Stimulated activated naive CD8-positive, alpha-beta T cell treated with anti-CD3 and anti-CD28 coated beads, Interleukin-15, Interleukin-2, amounts not matched to agents 100 ng/mL and 50 ng/mL, for 24 hours (primary cell): ENCODE measurements around the gene OSMR.
"Not testable (repeated sequence)": the region's sequence is repeated elsewhere in the genome, so short reads cannot be mapped to it uniquely, and the experiment has no call there.

Source experiments
- H3K27ac Mint-ChIP-seq: one replicate; pipeline ENCODE4 v1.8.0; 2021; ENCODE audit warnings: mild to moderate bottlenecking, mixed read lengths
- H3K27me3 Mint-ChIP-seq: one replicate; pipeline ENCODE4 v1.8.0; 2021; ENCODE audit warnings: mixed read lengths
- H3K36me3 Mint-ChIP-seq: one replicate; pipeline ENCODE4 v1.8.0; 2021; ENCODE audit warnings: low read depth, mixed read lengths
- H3K4me1 Mint-ChIP-seq: one replicate; pipeline ENCODE4 v1.8.0; 2021; ENCODE audit warnings: low read depth, mixed read lengths
- H3K4me3 Mint-ChIP-seq: one replicate; pipeline ENCODE4 v1.8.0; 2021; ENCODE audit warnings: mild to moderate bottlenecking, mixed read lengths
- H3K9me3 Mint-ChIP-seq: one replicate; pipeline ENCODE4 v1.8.0; 2021; ENCODE audit warnings: mixed read lengths

Gene OSMR

DNA sequence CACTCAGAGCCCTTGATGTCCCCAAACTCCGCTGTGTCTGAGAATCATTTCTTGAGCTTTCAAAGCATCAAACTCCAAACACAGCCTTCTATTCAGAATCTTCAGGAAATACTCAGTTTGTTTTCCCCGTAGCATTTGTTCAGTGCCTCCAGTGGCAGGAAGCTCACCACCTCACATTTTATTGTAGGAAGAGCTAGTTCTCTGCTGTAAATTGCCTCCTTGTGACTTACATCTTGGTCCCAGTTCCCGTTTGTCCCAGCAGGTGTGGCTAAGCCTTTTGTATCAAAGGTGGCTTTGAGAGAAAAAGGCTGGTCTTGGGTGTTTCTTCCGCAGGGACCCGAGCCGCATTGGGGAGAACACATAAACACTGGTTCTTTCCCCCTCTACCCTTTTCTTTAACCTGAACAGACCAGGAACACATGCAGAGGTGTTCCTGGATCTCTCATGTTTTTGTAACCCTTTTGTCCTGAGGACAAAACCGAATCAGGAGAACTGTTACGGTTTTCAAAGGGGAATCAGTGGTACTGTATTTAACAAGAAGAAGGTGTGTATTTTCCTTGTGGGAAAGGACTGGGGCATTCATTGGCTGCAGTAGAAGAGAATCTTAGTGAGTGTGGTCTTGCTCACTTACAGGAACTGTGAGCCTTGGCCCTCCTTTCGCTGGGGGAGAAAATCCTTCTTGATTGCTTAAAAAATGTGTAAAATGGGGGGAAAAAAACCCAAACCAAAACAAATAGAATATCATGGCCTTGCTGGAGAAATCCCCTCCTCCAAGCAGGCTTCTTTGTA, 1.9 kb downstream of the OSMR start:
- H3K9me3 Mint-ChIP-seq = peaks cover 10% of the 10 kb centered on the region
- no peaks in the 10 kb centered on the region for H3K36me3 Mint-ChIP-seq
- no peak overlapping the region for H3K27ac Mint-ChIP-seq
- H3K27me3 Mint-ChIP-seq = peaks cover 73% of the 10 kb centered on the region
- H3K4me1 Mint-ChIP-seq = peaks cover 4% of the 10 kb centered on the region
- no peak overlapping the region for H3K4me3 Mint-ChIP-seq

DNA sequence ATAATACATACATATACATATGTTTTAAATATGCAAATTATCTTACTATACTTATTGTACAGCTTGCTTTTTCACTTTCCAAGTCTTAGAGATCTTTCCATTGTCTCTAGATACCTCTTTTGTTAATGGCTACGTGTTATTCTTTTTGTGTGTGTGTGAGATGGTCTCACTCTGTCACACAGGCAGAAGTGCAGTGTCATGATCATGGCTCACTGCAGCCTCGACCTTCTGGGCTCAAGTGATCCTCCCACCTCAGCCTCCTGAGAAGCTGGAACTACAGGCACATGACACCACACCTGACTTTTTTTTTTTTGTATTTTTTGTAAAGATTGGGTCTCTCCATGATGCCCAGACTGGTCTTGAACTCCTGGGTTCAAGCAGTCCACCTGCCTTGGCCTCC, 2.8 kb downstream of the OSMR start:
- peaks cover 10% of the 10 kb centered on the region for H3K9me3 Mint-ChIP-seq
- no peak overlapping the region for H3K27ac Mint-ChIP-seq
- no peak overlapping the region for H3K4me3 Mint-ChIP-seq
- H3K27me3 Mint-ChIP-seq = peaks cover 67% of the 10 kb centered on the region
- no peaks in the 10 kb centered on the region for H3K36me3 Mint-ChIP-seq
- peaks cover 4% of the 10 kb centered on the region for H3K4me1 Mint-ChIP-seq

DNA sequence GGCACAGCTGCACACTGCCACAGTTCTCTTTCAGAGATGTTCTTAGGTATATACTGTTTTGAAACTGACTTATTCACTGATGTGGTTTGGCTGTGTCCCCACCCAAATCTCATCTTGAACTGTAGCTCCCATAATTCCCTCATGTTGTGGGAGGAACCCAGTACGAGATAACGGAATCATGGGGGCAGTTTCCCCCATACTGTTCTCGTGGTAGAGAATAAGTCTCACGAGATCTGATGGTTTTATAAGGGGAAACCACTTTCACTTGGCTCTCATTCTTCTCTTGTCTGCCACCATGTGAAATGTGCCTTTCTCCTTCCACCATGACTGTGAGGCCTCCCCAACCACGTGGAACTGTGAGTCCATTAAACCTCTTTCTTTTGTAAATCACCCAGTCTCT, 5.8 kb downstream of the OSMR start:
- peaks cover 48% of the 10 kb centered on the region for H3K27me3 Mint-ChIP-seq
- H3K27ac Mint-ChIP-seq, H3K4me3 Mint-ChIP-seq, H3K4me1 Mint-ChIP-seq, H3K36me3 Mint-ChIP-seq: not testable (repeated sequence)
- H3K9me3 Mint-ChIP-seq = peaks cover 10% of the 10 kb centered on the region

DNA sequence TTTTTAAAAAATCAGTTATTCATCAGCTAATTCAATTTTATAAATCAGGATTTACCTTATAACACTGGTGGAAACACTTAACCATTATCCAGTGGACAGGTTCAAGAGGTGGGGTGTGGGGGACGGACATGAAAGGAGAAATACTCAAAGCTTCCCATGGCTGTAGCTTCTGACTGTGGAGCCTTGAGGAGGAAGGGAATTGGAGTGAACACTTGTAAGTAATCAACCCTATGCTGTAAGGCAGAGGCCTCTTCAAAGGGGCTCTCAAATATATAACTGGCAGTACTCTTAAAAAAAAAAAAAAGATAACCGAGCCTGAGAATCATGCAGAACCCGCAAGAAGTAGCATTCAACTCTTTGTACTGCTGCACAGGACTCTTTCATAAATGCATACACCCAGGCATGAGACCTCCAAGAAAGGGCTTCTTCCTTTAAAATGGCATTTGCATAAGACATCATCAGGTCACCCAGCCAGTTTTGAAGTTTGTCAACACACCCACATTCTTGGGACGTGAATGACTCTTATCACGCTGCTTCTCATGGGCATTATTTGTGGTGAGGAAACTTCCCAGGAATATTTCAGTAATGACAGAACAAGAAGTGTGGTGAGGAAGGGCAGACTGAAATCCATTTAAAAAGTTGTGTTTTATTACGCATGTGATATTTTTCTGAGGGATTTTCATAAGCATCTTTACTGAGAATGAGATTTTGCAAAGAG, 8.1 kb downstream of the OSMR start:
- Mint-ChIP-seq H3K4me3 (no peak overlapping the region), H3K27ac (no peak overlapping the region), H3K27me3 (peaks cover 36% of the 10 kb centered on the region), H3K36me3 (no peaks in the 10 kb centered on the region), H3K9me3 (peaks cover 10% of the 10 kb centered on the region), H3K4me1 (no peaks in the 10 kb centered on the region)

DNA sequence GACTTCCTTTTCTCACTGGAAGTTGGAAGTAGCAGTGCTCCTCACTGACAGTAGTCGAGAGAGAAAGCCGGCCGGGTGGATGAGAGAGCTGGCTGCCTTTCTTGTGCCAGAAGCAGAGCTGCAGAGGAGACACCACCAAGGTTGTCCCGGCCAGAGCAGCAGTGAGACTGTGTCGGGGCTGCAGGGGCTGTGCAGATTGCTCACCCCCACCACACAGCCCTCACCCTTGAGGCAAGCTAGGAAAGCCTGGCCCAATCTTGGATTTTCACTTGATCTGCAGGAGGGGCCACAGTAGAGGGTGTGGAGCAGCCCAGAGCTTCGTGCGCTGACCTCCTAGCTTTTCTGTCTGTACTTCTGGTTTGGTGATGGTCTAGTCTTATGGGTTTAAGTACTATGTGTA, 9.1 kb downstream of the OSMR start:
- Mint-ChIP-seq H3K27ac (no peak overlapping the region), H3K4me3 (no peak overlapping the region), H3K36me3 (no peaks in the 10 kb centered on the region), H3K27me3 (peaks cover 27% of the 10 kb centered on the region), H3K4me1 (no peaks in the 10 kb centered on the region), H3K9me3 (peaks cover 10% of the 10 kb centered on the region)

DNA sequence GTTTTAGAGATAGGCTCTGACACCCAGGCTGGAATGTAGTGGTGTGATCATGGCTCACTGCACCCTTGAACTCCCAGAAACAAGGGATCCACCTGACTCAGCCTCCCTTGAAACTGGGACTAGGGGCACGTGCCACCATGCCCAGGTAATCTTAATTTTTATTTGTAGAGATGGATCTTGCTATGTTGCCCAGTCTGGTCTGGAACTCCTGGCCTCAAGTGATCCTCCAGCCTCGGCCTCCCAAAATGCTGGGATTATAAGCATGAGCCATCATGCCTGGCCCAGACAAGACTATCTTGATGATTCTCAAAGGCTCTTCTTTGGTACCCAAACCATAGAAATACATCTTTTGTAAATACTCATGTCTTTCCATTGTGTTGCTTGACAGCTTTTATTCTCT, 10.8 kb downstream of the OSMR start:
- peaks cover 16% of the 10 kb centered on the region for H3K27me3 Mint-ChIP-seq
- H3K4me3 Mint-ChIP-seq = no peak overlapping the region
- H3K4me1 Mint-ChIP-seq = no peaks in the 10 kb centered on the region
- no peak overlapping the region for H3K27ac Mint-ChIP-seq
- H3K36me3 Mint-ChIP-seq = no peaks in the 10 kb centered on the region
- peaks cover 6% of the 10 kb centered on the region for H3K9me3 Mint-ChIP-seq

DNA sequence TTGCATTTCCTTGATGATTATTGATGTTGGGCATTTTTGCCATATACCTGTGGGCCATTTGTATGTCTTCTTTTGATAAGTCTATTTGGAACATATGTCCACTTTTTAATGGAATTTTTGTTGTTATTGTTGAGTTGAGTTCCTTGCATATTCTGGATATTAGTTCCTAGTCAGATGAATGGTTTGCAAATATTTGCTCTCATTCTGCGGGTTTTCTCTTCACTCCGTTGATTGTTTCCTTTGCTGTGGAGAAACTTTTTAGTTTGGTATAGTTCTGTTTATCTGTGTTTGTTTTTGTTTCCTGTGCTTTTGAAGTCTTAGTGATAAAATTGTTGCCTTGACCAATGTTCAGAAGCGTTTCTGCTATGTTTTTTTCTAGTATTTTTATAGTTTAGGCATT, 13.0 kb downstream of the OSMR start:
- Mint-ChIP-seq H3K27ac (no peak overlapping the region), H3K27me3 (peaks cover 13% of the 10 kb centered on the region)

DNA sequence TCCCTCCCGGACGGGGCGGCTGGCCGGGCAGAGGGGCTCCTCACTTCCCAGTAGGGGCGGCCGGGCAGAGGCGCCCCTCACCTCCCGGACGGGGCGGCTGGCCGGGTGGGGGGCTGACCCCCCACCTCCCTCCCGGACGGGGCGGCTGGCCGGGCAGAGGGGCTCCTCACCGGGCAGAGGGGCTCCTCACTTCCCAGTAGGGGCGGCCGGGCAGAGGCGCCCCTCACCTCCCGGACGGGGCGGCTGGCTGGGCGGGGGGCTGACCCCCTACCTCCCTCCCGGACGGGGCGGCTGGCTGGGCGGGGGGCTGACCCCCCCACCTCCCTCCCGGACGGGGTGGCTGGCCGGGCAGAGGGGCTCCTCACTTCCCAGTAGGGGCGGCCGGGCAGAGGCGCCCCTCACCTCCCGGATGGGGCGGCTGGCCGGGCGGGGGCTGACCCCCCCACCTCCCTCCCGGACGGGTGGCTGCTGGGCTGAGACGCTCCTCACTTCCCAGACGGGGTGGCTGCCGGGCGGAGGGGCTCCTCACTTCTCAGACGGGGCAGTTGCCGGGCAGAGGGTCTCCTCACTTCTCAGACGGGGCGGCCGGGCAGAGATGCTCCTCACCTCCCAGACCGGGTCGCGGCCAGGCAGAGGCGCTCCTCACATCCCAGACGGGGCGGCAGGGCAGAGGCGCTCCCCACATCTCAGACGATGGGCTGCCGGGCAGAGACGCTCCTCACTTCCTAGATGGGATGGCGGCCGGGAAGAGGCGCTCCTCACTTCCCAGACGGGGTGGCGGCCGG, 16.4 kb downstream of the OSMR start:
- not testable (repeated sequence) for H3K36me3 Mint-ChIP-seq, H3K4me1 Mint-ChIP-seq, H3K27me3 Mint-ChIP-seq, H3K4me3 Mint-ChIP-seq, H3K27ac Mint-ChIP-seq
- H3K9me3 Mint-ChIP-seq = peaks cover 10% of the 10 kb centered on the region

More for the DNA sequence above, 13.0 kb downstream of the OSMR start:
- H3K9me3 Mint-ChIP-seq = peaks cover 2% of the 10 kb centered on the region
- H3K36me3 Mint-ChIP-seq = no peaks in the 10 kb centered on the region
- H3K4me3 Mint-ChIP-seq = no peak overlapping the region
- H3K4me1 Mint-ChIP-seq = no peaks in the 10 kb centered on the region

DNA sequence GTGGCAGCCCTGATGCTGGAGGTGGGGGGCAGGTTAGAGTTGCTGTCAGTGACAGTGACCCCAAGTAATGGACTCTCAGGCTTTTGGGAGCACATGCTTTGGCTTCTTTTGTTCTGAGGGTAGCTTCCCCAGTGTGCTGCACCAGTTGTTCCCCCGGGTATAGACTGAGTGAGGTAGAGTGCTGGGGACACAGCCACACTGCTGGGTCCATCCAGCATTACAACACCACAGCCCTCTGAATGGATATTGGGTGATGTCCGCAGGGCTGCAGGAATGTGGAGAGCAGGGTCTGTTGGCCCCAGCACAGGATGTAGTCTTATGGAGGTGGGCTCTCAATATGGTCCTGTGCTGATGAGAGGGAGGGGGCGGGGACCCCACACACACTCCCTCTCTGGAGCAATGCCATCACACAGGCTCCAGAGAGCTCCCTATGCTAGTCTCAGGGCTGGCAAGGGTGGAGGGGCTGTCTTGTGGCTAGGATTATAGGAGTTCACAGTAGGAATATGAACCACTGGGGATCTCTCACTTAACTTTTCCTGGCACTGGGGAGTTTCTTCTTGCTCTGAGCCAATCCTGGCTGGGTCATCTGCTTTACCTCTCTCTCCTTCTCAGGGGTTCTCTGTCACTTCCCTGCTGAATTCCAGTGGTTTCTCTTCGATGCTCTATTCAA, 20.7 kb downstream of the OSMR start:
- Mint-ChIP-seq H3K4me1 (no peaks in the 10 kb centered on the region), H3K27ac (no peak overlapping the region), H3K4me3 (no peak overlapping the region), H3K27me3 (peaks cover 10% of the 10 kb centered on the region), H3K36me3 (no peaks in the 10 kb centered on the region), H3K9me3 (peaks cover 10% of the 10 kb centered on the region)

DNA sequence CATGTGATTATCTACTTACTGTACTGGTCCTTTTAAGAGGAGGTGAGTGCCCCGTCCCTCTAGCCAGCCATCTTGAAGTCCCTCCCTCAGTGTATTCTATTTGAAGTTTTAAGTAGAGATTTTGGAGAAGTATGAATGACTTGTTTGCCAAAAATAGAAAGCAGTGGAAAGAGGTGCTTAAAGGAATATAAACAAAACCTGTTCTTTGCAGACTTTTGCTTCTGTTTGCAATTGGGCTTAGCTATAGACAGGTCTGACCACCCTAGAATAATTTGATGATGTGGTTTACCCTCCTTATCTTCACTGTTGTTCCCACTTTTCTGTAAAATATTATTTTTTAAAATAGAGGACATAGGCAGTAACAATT, 21.2 kb downstream of the OSMR start:
- H3K27me3 Mint-ChIP-seq = peaks cover 10% of the 10 kb centered on the region
- no peaks in the 10 kb centered on the region for H3K36me3 Mint-ChIP-seq
- no peak overlapping the region for H3K27ac Mint-ChIP-seq
- H3K9me3 Mint-ChIP-seq = peaks cover 10% of the 10 kb centered on the region
- H3K4me3 Mint-ChIP-seq = no peak overlapping the region
- no peaks in the 10 kb centered on the region for H3K4me1 Mint-ChIP-seq

DNA sequence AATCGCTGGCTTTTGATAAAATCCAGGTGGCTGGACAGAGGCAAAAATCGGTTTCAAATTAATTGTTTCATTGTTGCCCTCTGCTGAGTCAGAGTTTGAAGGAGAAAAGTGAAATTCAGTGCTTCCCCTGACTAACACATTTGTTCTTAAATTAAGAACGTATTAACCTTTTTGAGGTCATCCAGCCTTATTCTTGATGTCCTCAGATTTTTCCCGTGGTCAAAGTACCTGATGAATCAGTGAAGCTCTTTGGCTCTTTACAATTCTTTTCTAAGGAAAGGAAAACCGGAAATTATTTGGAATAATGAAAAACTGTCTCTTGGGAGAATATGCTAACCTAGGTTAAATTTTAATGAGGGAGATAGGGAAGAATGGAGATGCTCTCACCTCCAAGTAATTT, 21.6 kb downstream of the OSMR start:
- Mint-ChIP-seq H3K4me1 (no peaks in the 10 kb centered on the region), H3K36me3 (no peaks in the 10 kb centered on the region), H3K27ac (no peak overlapping the region), H3K4me3 (no peak overlapping the region), H3K27me3 (peaks cover 10% of the 10 kb centered on the region), H3K9me3 (peaks cover 10% of the 10 kb centered on the region)

DNA sequence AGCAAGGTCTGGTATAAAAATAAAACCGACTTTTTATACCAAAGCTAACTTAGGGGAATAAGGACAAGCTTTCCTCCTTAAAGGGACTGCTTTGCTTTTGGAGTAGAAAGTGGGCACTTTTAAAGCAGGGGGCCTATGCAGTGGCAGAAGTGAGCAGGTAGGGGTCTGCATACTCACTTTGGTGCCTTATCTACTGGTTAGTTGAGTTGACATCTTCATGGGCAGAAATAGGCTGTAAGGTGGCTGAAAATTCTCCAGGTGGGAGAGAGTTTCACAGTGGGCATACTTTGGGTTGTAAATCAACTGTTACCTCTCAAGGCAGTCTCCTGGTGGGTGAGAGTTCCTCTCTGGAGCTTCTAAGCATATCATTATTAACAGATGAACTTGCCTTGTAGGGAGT, 24.8 kb downstream of the OSMR start:
- Mint-ChIP-seq H3K36me3 (no peaks in the 10 kb centered on the region), H3K27ac (no peak overlapping the region), H3K4me1 (no peaks in the 10 kb centered on the region), H3K4me3 (no peak overlapping the region), H3K27me3 (peaks cover 23% of the 10 kb centered on the region), H3K9me3 (no peaks in the 10 kb centered on the region)

DNA sequence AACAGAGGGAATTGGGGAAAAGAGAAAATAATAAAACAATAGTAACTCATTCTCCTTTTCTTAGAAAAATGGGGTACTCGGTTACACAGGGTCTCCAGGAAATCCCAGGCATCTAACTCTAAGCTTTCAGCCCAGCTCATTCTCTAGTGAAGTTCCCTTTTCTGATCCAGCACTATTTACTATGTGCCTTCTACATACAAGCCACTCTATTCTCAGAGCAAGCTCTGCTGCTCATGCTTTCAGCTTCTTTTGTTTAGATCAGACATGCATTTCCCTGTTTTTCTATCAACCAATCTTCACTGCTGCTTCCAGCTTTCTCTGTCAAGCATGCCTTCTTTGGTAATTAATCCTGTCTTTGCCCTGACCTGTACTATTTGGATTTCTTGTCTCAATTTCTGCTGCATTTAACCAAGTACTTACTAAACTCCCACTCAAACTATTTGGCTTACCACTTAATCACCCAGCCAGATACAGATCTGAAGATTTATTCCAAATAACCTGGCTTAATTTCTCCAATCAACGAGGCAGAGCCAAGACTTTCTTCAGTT, 25.3 kb downstream of the OSMR start:
- Mint-ChIP-seq H3K9me3 (no peaks in the 10 kb centered on the region), H3K4me3 (no peak overlapping the region), H3K4me1 (no peaks in the 10 kb centered on the region), H3K27me3 (peaks cover 28% of the 10 kb centered on the region), H3K27ac (no peak overlapping the region), H3K36me3 (no peaks in the 10 kb centered on the region)

DNA sequence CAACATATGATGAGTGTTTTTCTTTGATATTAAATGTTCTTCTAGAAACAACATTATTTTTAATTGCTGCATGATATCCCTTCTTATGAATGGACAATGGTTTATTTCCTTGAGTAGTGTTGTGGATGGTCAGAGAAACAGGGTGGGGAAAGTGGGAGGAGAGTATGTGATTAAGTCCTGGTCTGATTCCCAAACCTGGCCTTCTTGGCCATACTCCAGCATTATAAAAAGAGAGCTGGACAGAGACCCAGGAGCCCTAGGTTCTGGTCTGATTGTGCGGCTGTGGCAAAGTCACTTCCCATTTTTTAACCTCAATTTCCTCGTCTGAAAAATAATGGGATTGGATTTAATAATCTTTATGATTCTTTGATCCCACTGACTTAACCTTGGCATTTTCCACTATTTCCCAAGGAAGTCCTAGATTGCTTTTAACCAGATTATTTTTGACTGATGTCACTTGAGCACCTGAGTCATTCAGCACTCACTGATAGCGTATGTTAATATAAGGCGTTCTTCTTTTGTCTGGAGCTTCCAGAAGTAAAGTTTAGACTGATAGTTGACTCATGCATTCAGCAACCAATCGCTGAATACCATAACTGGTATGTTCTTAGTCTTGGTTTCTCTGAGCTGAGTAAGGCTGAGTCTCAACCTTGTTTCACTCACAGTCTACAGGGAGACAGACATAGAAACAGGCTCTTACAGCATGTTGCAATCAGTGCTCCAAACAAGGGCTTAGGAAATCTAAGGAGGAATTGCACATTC, 26.2 kb downstream of the OSMR start:
- H3K4me1 Mint-ChIP-seq = no peaks in the 10 kb centered on the region
- H3K9me3 Mint-ChIP-seq = no peaks in the 10 kb centered on the region
- no peaks in the 10 kb centered on the region for H3K36me3 Mint-ChIP-seq
- no peak overlapping the region for H3K27ac Mint-ChIP-seq
- no peak overlapping the region for H3K4me3 Mint-ChIP-seq
- peaks cover 30% of the 10 kb centered on the region for H3K27me3 Mint-ChIP-seq
